Measurements from ENCODE around the gene ACP5.

Gene ACP5

DNA sequence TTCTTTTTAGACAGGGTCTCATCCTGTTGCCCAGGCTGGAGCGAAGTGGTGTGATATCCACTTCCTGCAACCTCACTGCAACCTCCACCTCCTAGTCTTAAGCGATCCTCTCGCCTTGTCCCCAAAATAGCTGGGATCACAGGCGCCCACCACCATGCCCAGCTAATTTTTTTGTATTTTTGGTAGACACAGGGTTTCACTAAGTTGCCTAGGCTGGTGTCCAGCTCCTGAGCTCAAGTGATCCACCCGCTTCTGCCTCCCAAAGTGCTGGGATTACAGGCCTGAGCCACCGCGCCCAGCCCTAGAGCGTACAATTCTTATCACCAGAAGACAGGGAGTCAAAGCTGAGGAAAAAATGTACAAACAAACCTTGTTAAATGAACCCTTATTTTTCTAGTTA, 13.9 kb downstream of the ACP5 start:
- TF ChIP-seq, protein P1, sequence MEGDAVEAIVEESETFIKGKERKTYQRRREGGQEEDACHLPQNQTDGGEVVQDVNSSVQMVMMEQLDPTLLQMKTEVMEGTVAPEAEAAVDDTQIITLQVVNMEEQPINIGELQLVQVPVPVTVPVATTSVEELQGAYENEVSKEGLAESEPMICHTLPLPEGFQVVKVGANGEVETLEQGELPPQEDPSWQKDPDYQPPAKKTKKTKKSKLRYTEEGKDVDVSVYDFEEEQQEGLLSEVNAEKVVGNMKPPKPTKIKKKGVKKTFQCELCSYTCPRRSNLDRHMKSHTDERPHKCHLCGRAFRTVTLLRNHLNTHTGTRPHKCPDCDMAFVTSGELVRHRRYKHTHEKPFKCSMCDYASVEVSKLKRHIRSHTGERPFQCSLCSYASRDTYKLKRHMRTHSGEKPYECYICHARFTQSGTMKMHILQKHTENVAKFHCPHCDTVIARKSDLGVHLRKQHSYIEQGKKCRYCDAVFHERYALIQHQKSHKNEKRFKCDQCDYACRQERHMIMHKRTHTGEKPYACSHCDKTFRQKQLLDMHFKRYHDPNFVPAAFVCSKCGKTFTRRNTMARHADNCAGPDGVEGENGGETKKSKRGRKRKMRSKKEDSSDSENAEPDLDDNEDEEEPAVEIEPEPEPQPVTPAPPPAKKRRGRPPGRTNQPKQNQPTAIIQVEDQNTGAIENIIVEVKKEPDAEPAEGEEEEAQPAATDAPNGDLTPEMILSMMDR (conservative IDR thresholded peaks at IDR 0.05; ENCODE audit: low read depth, low read length): no peak
- no peak overlapping the region for H3K4me3 ChIP-seq (ENCODE audit: low read depth, low read length)
- DNase-seq (ENCODE audit: low read depth): no peak

DNA sequence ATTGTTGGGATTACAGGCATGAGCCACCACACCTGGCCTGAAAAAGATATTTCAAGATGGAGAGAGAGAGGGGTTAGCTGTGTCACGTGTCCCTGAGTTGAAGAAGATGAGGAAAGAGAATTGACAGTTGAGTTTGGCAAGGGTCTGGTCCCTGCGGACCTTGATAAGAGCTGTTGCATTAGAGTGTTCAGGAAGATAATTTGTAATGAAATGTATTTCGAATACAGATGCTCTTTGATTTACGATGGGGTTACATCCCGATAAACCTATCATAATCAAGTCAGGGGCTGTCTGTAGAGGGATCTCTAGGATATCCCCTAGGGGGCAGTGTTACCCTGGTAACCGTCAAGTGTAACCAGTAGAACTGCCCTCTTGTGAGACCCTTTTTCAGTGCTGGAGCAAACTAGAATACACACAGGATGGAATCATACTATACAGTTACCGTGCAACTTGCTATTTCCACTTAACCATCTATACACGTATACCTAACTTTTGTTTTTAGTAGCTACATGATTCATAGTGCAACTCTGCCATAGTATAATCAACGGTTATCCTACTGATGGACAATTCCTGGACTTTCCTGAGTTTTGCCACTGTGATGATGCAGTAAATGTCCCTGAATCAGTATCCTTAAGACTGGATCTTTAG, 16.9 kb downstream of the ACP5 start:
- TF ChIP-seq, protein P1 (conservative IDR thresholded peaks at IDR 0.05; ENCODE audit: low read depth, low read length): peak; percentile 73
- peak; percentile 89 for DNase-seq (ENCODE audit: low read depth)
- no peak overlapping the region for H3K4me3 ChIP-seq (ENCODE audit: low read depth, low read length)

DNA sequence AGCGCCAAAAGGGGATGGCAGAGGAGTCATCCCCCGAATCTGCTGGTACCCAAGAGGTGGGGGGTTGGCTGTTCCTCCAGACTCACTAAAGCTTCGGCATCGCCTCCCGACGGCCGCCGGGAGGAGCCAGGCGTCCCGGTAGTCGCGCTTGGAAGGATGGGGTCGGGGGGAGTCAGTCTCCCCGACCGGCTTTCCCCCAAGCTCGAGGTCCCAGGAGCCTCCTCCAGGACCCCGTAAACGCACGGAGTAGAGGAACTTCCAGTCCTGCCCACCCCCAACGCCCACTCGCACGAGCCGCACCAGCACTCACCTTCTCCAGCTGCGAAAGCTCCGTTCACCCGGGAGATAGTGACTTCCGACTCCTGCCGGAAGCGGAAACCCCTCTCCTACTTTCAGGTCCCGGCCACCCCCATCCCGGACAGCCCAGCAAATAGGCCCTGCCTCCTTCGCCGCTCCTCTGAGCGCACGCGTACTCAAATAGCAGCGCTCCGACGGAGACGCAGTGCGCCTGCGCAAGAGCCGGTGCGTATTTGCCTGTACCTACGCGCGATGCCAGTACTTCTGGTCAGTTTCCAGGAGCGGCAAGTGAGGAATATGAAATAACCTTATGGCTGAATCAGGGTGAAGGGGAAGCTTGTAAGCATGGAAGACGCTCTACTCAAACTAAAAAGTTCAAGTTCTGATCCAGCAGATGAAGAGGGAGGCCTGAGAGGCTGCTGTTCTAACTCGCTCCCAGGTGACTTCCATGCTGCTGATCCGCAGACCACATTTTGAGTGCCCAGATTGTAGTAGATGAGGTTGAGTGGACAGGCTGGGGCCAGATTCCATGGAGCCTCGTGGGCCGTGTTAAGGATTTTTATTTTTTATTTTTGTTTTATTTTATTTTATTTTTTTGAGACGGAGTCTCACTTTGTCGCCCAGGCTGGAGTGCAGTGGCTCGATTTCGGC, 18.3 kb downstream of the ACP5 start, which contains the start of gene ELOF1:
ELOF1 (minus strand) TSS at position 350 of the 948 bp plus-strand sequence. CDS start 4,883 bp downstream, outside the sequence.
- TF ChIP-seq, protein P1 (conservative IDR thresholded peaks at IDR 0.05; ENCODE audit: low read depth, low read length): peak; percentile 38
- peak within 1 kb of the TSS; percentile 91 for H3K4me3 ChIP-seq (ENCODE audit: low read depth, low read length)
- peak; percentile 99 for DNase-seq (ENCODE audit: low read depth)

DNA sequence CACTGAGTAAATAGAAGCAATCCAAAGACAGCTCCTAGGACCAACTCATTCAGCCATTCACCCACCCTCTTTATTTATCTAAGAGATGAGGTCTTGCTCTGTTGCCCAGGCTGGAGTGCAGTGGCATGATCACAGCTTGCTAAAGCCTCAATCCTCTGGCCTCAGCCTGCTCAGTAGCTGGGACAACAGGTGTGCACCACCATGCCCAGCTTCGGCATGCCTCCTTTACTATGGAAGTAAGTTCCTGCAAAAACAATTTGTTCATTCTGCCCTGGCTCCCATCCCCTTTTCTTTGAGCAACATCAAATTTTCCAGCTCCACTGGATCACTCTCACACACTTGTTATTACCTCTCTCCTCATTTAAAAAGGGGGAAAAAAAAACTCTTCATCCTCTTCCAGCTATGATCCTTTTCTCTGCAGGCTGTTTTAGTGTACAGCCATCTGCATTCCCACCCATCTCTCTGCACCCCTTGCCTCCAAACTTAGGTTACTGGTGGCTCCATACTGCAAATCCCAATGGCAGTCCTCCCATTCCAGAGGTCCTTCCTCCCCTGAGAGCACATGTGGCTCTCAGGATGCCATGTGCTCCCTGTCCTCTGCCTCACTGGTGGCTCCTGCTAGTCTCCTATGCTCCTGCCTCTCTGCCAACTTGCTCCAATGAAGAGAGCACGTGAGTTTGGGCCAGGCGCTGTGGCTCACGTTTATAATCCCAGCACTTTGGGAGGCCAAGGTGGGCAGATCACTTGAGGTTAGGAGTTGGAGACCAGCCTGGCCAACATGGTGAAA, 20.6 kb downstream of the ACP5 start:
- no peak for DNase-seq (ENCODE audit: low read depth)
- no peak overlapping the region for H3K4me3 ChIP-seq (ENCODE audit: low read depth, low read length)
- TF ChIP-seq, protein P1 (conservative IDR thresholded peaks at IDR 0.05; ENCODE audit: low read depth, low read length): no peak

DNA sequence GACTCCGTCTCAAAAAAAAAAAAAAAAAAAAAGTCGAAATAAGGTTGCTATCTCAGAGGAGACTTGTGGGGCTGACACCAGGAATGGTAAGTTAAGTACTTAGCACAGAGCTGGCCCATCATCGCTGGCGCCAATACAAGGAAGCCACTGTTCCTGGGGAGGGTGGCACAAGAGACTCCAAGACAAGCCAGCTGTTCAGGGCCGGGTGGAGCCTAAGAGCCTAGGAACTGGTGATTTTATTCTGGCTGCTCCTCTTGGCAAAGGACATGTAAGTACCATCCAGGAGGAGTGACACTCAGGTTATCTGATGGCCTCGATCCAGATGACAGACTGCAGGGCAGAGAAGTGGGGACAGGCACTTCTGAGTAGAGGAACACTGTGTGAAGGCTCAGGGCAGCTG, 22.2 kb downstream of the ACP5 start:
- no peak overlapping the region for H3K4me3 ChIP-seq (ENCODE audit: low read depth, low read length)
- TF ChIP-seq, protein P1 (conservative IDR thresholded peaks at IDR 0.05; ENCODE audit: low read depth, low read length): no peak
- no peak for DNase-seq (ENCODE audit: low read depth)

DNA sequence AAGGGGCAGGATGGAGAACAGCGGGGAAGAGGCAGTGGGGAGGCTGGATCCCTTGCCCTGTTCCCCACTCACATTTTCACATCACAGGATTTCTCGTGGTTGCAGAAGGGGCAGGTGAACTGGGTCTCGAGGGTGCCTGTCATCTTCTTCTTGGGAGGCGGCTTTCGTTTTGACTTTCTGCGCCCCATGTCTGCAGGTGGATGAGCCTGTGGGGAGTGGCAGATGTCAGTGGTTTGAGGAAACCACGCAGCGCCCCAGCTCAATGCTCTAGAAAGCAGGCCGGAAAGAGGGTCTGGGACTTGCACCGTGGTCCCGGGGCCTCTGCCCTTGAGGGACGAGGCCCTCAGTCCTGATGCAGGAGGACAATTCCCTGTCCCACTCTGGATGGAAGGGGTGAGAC, 23.3 kb downstream of the ACP5 start:
- TF ChIP-seq, protein P1 (conservative IDR thresholded peaks at IDR 0.05; ENCODE audit: low read depth, low read length): no peak
- H3K4me3 ChIP-seq (ENCODE audit: low read depth, low read length): no peak overlapping the region
- DNase-seq (ENCODE audit: low read depth): no peak

Measured in choroid plexus epithelial cell (primary cell).